Fibroblast of lung (primary cell): Measurements from ENCODE around the gene DNAJC11.

ENCODE experiments used
- CTCF ChIP-seq, 2 donors: IDR thresholded peaks in 1 of 2; conservative IDR thresholded peaks in 1 of 2; 1 replicate in 1 of 2; 2 replicates in 1 of 2; pipeline ENCODE4 v1.5.1; 2011 to 2012; ENCODE audit warnings: low read length in 2 of 2, control low read depth in 1 of 2, inconsistent platforms in 1 of 2, low read depth in 1 of 2, mild to moderate bottlenecking in 1 of 2
- EZH2 ChIP-seq: IDR thresholded peaks from 2 replicates; pipeline ENCODE4 v1.5.1; 2012; ENCODE audit warnings: low read length, control low read depth, mild to moderate bottlenecking; ENCODE audit errors: missing control alignments

- TF ChIP-seq CTCF (conservative IDR thresholded peaks at IDR 0.05 in 1 of 2, IDR thresholded peaks at IDR 0.05 in 1 of 2; ENCODE audit: low read depth in 1 of 2, low read length in 2 of 2) (no peak), EZH2 (no peak)
These were observed 101.1 kb downstream of the DNAJC11 start for GRCh38 chr1:6600410-6601048.
